Skeletal muscle tissue (tissue), 4 donors: ENCODE measurements around the gene GABRB1. TPM values are rescaled to one million over a fixed set of nuclear protein-coding genes. Genes with fewer than 3 reads are reported as not detected.

Experiments used
- H3K27ac ChIP-seq: one replicate; pipeline ENCODE4 v1.7.0; 2013; ENCODE audit warnings: mild to moderate bottlenecking, low read depth, low read length, inconsistent platforms
- H3K27me3 ChIP-seq, 3 donors: one replicate each; pipeline ENCODE4 v1.7.0; 2013; ENCODE audit warnings: low read length in 3 of 3; ENCODE audit not compliant: control insufficient read depth in 3 of 3, insufficient read depth in 3 of 3
- H3K36me3 ChIP-seq, 3 donors: one replicate each; pipeline ENCODE4 v1.7.0; 2013; ENCODE audit warnings: low read length in 3 of 3; ENCODE audit not compliant: control insufficient read depth in 3 of 3, insufficient read depth in 3 of 3
- H3K4me1 ChIP-seq, 3 donors: one replicate each; pipeline ENCODE4 v1.7.0; 2013; ENCODE audit warnings: low read length in 3 of 3, mild to moderate bottlenecking in 3 of 3; ENCODE audit not compliant: control insufficient read depth in 3 of 3, insufficient read depth in 3 of 3
- H3K4me3 ChIP-seq, 3 donors: one replicate each; pipeline ENCODE4 v1.7.0; 2013; ENCODE audit warnings: low read length in 3 of 3
- H3K9ac ChIP-seq, 3 donors: one replicate each; pipeline ENCODE4 v1.7.0; 2013; ENCODE audit warnings: low read length in 3 of 3, mild to moderate bottlenecking in 3 of 3, moderate library complexity in 2 of 3, low read depth in 1 of 3
- H3K9me3 ChIP-seq, 3 donors: one replicate each; pipeline ENCODE4 v1.7.0; 2013; ENCODE audit warnings: low read length in 3 of 3; ENCODE audit not compliant: control insufficient read depth in 3 of 3
- total RNA-seq: library from RNA; depleted of rRNA; stranded (reverse); fragments of >200 nt; gene quantifications from one replicate; pipeline ENCODE4 v1.2.3, GENCODE V29; 2014
- donor health status: Osteomylitis.

The GABRB1 gene
- total RNA-seq, 1 donor from 2014 or later, result not detected

GRCh38 chr4:47043821-47044220 is 12.5 kb downstream of the GABRB1 start:
- no peak overlapping the region for H3K27ac ChIP-seq
- H3K4me1 ChIP-seq, result no peaks in the 10 kb centered on the region
- no peaks in the 10 kb centered on the region for H3K36me3 ChIP-seq
- no peaks in the 10 kb centered on the region for H3K27me3 ChIP-seq
- H3K9me3 ChIP-seq, result no peaks in the 10 kb centered on the region
- no peak overlapping the region for H3K9ac ChIP-seq
- H3K4me3 ChIP-seq, result no peak overlapping the region

- H3K4me3 ChIP-seq, result no peak overlapping the region
- H3K27ac ChIP-seq, result no peak overlapping the region
- no peaks in the 10 kb centered on the region for H3K27me3 ChIP-seq
- no peaks in the 10 kb centered on the region for H3K9me3 ChIP-seq
- no peaks in the 10 kb centered on the region for H3K4me1 ChIP-seq
- no peak overlapping the region for H3K9ac ChIP-seq
- no peaks in the 10 kb centered on the region for H3K36me3 ChIP-seq
These were observed 13.9 kb downstream of the GABRB1 start for GRCh38 chr4:47045261-47045660.

DNA sequence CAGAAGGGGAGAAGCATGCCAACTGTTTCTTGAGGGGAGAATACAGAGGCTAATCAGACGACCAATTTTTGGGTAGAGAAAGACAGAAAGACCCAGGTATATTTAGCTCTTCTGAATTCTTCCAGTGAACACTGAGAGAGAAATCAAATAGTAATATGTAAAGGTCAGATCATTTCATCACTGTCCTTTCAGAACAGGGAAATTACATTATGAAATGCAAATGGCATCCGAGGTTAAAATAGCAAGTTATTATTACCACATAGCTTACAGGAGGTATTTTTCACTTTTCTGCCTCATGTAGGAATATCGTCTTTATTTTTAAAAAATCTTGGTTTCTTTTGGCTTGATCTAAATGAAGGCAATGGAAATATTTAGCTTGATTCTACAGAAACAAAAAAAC is 18.0 kb downstream of the GABRB1 start:
- no peak overlapping the region for H3K4me3 ChIP-seq
- H3K27ac ChIP-seq, result no peak overlapping the region
- H3K9me3 ChIP-seq, result no peaks in the 10 kb centered on the region
- no peaks in the 10 kb centered on the region for H3K4me1 ChIP-seq
- no peaks in the 10 kb centered on the region for H3K27me3 ChIP-seq
- H3K9ac ChIP-seq, result no peak overlapping the region
- H3K36me3 ChIP-seq, result no peaks in the 10 kb centered on the region

DNA sequence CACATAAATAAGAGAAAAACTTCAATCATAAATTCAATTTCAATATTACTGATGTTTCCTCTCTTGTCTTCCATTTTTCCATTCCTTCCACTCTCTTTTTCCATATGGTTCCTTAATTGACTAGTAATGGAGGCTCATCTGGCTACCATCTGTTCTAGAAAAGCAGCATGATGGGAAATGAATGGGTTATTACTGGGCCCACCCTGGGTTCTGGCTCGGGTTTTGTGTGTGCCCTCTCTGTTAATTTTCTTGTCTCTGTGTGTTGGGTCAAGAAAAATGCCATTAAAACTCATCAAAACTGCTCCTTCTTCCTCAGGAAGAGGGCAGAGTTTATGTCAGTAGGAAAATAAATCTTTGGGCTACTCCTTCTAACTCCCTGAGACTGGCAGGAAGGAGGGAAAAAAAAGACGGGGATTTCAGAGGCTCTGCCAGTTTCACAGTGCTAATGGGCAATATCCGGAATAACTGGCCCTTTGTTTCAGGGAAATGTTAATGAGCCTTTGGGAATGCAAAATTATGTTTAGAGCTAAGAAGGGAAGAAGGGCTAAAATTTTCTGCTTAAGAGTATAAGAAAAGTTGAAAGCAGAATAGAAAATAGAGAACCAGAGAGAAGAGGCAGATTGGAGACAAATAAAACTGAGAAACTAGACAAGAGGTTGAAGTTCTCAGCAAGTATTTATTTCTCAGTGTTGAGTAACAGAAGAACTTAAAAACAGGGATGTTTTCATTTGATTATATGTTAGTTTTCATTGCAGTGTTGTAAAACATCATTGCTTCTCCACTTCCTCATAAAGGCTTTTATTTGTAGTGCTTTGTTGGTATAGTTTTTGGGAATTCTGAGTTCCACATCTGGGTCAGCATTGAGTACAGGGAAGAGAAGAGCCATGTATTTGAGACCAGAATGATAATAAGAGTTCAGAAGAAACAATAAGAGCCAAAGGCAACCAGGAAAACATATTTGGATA is 19.7 kb downstream of the GABRB1 start:
- no peaks in the 10 kb centered on the region for H3K4me1 ChIP-seq
- H3K36me3 ChIP-seq, result no peaks in the 10 kb centered on the region
- no peak overlapping the region for H3K27ac ChIP-seq
- H3K4me3 ChIP-seq, result no peak overlapping the region
- H3K9me3 ChIP-seq, result no peaks in the 10 kb centered on the region
- H3K27me3 ChIP-seq, result no peaks in the 10 kb centered on the region
- no peak overlapping the region for H3K9ac ChIP-seq

DNA sequence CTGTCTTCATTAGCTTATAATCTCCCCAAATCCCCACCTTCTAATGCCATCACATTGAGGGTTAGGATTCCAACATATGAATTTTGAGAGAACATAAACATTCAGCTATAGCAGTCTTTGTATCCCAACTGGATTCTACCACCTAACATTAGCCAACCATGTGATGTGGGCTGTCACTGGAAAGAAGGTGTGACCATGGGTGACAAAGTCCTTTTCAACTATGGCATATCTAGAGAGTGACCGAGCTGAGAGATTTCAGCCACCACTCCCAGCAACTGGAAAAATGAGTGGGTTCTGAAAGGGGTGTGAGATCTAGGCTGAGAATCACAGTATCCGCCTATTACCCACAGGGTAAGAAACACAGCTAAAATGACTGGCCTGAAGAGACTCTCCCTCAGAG is 22.1 kb downstream of the GABRB1 start:
- Histone ChIP-seq H3K4me1 (no peaks in the 10 kb centered on the region), H3K27ac (no peak overlapping the region), H3K27me3 (no peaks in the 10 kb centered on the region), H3K9me3 (no peaks in the 10 kb centered on the region), H3K4me3 (no peak overlapping the region), H3K36me3 (no peaks in the 10 kb centered on the region), H3K9ac (no peak overlapping the region)

DNA sequence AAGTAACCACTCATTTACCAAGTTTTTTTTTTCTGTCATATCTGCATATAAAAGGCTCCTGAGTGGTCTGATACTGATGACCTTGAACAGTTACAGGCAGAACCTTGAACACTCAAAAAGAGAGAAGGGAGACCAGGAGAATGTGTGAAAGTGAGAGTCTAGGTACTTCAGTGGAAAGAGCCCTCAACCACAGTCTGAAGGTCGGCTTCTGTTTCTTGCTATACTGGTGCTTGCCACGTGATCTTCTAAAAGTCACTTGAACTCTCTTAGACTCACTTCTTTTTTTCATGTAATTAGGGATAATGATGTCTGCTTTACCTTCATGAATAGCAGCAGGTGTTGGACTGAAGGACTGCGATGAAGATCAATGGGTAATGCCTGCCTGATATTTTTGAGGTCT is 22.8 kb downstream of the GABRB1 start:
- H3K36me3 ChIP-seq, result no peaks in the 10 kb centered on the region
- no peaks in the 10 kb centered on the region for H3K9me3 ChIP-seq
- no peak overlapping the region for H3K4me3 ChIP-seq
- H3K27me3 ChIP-seq, result no peaks in the 10 kb centered on the region
- H3K4me1 ChIP-seq, result no peaks in the 10 kb centered on the region
- H3K9ac ChIP-seq, result no peak overlapping the region
- no peak overlapping the region for H3K27ac ChIP-seq

- H3K4me3 ChIP-seq, result no peak overlapping the region
- H3K27ac ChIP-seq, result no peak overlapping the region
- H3K36me3 ChIP-seq, result no peaks in the 10 kb centered on the region
- H3K4me1 ChIP-seq, result no peaks in the 10 kb centered on the region
- H3K9ac ChIP-seq, result no peak overlapping the region
- H3K27me3 ChIP-seq, result no peaks in the 10 kb centered on the region
- H3K9me3 ChIP-seq, result no peaks in the 10 kb centered on the region
These were observed 26.6 kb downstream of the GABRB1 start for GRCh38 chr4:47057991-47058390.

DNA sequence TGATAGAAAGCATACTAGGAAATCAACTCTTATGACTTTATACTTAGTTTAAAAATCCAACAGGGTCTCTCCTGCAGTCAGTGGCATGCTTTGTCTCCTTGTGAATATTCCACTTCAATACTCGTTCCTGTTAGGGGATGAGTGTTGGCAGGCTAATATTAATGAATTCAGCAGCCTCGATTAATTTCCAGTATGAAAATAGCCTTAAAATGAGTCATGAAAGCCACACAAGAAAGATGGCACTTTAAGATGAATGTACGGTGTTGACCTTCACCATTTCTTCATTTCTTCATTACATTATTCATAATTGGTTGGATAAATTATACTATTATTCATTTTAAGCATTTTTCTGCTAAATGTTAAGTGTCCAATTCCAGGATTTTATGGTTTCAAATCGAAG is 29.2 kb downstream of the GABRB1 start:
- Histone ChIP-seq H3K9ac (no peak overlapping the region), H3K27me3 (no peaks in the 10 kb centered on the region), H3K36me3 (no peaks in the 10 kb centered on the region), H3K27ac (no peak overlapping the region), H3K9me3 (no peaks in the 10 kb centered on the region), H3K4me3 (no peak overlapping the region), H3K4me1 (no peaks in the 10 kb centered on the region)

DNA sequence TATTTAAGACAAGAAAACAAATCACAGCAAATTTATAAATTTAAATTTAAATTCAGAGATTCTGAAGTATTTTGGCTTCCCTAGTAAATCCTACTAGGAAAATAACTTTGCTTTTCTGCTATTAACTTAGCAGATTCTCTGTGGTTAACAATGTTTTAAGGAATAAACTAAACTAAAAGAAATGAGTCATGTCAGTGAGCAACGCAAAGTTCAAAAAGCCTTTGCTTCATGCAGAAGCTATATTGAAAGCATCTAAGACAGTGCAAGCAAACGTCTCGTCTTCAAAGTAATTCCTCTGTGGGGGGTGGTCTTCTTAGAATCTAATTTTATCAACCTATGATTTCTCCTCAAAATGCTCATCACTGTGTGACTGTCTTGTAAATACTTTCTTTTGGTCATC is 30.1 kb downstream of the GABRB1 start:
- no peak overlapping the region for H3K4me3 ChIP-seq
- no peak overlapping the region for H3K9ac ChIP-seq
- H3K36me3 ChIP-seq, result no peaks in the 10 kb centered on the region
- H3K27me3 ChIP-seq, result no peaks in the 10 kb centered on the region
- no peak overlapping the region for H3K27ac ChIP-seq
- no peaks in the 10 kb centered on the region for H3K4me1 ChIP-seq
- no peaks in the 10 kb centered on the region for H3K9me3 ChIP-seq

DNA sequence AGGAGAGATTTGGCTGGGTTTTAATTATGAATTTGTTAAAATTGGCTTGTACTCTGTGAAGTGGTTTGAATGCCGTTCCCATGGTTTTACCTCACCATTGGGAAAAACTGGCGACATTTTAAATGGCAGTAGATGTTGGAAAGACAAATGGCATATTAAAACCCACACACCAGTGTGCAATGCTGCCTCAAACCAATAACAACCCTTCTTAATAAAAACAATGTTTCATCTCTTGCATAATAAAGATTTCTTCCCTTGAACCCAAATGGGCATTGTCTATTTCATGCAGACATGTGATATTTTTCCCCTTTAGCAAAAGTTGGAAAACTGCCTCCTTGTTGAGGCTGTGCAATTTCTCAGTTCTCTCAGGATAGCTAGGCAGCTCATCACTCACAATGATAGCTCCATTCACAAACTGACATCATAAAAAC is 33.7 kb downstream of the GABRB1 start:
- Histone ChIP-seq H3K4me3 (no peak overlapping the region), H3K27me3 (no peaks in the 10 kb centered on the region), H3K4me1 (no peaks in the 10 kb centered on the region), H3K9me3 (no peaks in the 10 kb centered on the region), H3K27ac (no peak overlapping the region), H3K36me3 (no peaks in the 10 kb centered on the region), H3K9ac (no peak overlapping the region)
